ENCODE measurements around the gene GOLPH3.
A peak's percentile ranks its signal among the peaks of the same experiment; 100 is the strongest.

Gene GOLPH3

GRCh38 chr5:32156635-32157034 is 17.5 kb downstream of the GOLPH3 start:
- ChIA-PET CTCF (interaction anchor here (0.6 kb wide), 1 partner anchor 13 kb away, joined by 4 read pairs; no protein-coding TSS in a partner anchor), POLR2A (no interaction called here)
- Histone ChIP-seq H3K27ac (ENCODE audit: extremely low read depth, low read depth, low read length) (no peak overlapping the region), H3K4me3 (ENCODE audit: low read depth, low read length) (no peak overlapping the region), H3K4me1 (ENCODE audit: control insufficient read depth, insufficient read depth, low read length) (peaks cover 25% of the 10 kb centered on the region; the same call in 1 of the 2 replicates), H3K36me3 (ENCODE audit: control insufficient read depth in 2 of 2, insufficient read depth in 1 of 2, low read length in 2 of 2) (peaks cover 0 to 9% of the 10 kb centered on the region in 2 experiments; a peak in 2 of 3 replicates), H3K9me3 (ENCODE audit: control insufficient read depth, insufficient read depth, low read depth, low read length) (no peaks in the 10 kb centered on the region)
- TF ChIP-seq ZBTB17 (tag by site-specific recombination; IDR thresholded peaks at IDR 0.05) (no peak), ZNF548 (tag by site-specific recombination; IDR thresholded peaks at IDR 0.05) (no peak), PRDM6 (tag by site-specific recombination; IDR thresholded peaks at IDR 0.05) (peak; percentile 43; the same call in 1 of the 2 replicates), ZNF398 (tag by site-specific recombination; IDR thresholded peaks at IDR 0.05) (no peak), ZBTB1 (tag by site-specific recombination; IDR thresholded peaks at IDR 0.05) (no peak), ZBTB44 (tag by site-specific recombination; IDR thresholded peaks at IDR 0.05) (no peak)

DNA sequence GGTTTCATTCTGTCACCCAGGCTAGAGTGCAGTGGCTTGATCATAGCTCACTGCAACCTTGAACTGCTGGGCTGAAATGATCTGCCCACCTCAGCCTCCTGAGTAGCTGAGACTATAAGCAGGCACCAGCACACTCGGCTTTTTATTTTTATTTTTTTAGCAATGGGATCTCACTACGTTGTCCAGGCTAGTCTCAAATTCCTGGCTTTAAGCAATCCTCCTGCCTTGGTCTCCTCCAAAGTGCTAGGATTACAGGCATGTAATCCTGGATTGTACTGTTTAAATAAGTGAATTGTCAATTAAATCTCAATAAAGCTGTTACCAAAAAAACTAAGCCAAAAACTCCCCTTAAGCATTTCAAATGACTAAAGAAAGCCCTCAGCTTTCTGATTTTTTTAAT is 18.9 kb downstream of the GOLPH3 start:
- CTCF ChIA-PET: interaction anchor here (0.6 kb wide), 1 partner anchor 1724 kb away, joined by 3 read pairs; no protein-coding TSS in a partner anchor
- H3K9me3 ChIP-seq (ENCODE audit: control insufficient read depth, insufficient read depth, low read depth, low read length): no peaks in the 10 kb centered on the region
- H3K4me1 ChIP-seq (ENCODE audit: control insufficient read depth, insufficient read depth, low read length): peaks cover 23% of the 10 kb centered on the region; the same call in 1 of the 2 replicates
- POLR2A ChIA-PET: interaction anchor here (0.7 to 1.3 kb wide), 3 partner anchors 19 to 245 kb away, joined by 3 to 4 read pairs (median 4); partner anchors contain the start of gene GOLPH3
- H3K27ac ChIP-seq (ENCODE audit: extremely low read depth, low read depth, low read length): no peak overlapping the region
- peak; percentile 88 for TF ChIP-seq ZNF121 (tag by site-specific recombination; IDR thresholded peaks at IDR 0.05)
- TF ChIP-seq ZNF830 (tag by site-specific recombination; IDR thresholded peaks at IDR 0.05; ENCODE audit: low read depth): no peak
- H3K36me3 ChIP-seq (ENCODE audit: control insufficient read depth in 2 of 2, insufficient read depth in 1 of 2, low read length in 2 of 2): peaks cover 0 to 8% of the 10 kb centered on the region in 2 experiments; a peak in 2 of 3 replicates
- no peak overlapping the region for H3K4me3 ChIP-seq (ENCODE audit: low read depth, low read length)

DNA sequence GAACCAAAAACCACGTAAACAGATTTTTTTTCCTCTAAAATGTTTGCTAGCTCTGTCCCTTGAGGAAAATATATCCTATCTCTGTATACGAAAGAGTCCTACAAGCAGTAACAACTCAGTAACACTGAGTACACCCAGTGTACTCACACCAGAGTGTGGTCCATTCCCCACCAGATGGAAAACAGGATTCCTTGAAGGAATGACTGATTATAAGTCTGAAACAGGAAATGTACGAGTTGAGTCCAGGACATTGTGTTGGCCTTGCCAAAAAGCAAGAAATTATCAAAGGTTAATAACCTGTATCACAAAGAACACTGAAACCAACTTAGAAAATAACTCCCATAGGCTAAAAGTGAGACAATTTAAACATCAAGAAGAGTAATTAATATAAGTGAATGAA is 20.4 kb downstream of the GOLPH3 start:
- ChIA-PET CTCF (interaction anchor here (0.6 to 1.1 kb wide), 2 partner anchors 176 to 499 kb away, joined by 3 to 4 read pairs; no protein-coding TSS in a partner anchor), POLR2A (interaction anchor here (1.1 kb wide), 1 partner anchor 107 kb away, joined by 3 read pairs; no protein-coding TSS in a partner anchor)
- peaks cover 0 to 6% of the 10 kb centered on the region in 2 experiments; a peak in 2 of 3 replicates for H3K36me3 ChIP-seq (ENCODE audit: control insufficient read depth in 2 of 2, insufficient read depth in 1 of 2, low read length in 2 of 2)
- no peak overlapping the region for H3K4me3 ChIP-seq (ENCODE audit: low read depth, low read length)
- H3K4me1 ChIP-seq (ENCODE audit: control insufficient read depth, insufficient read depth, low read length): peaks cover 22% of the 10 kb centered on the region
- no peaks in the 10 kb centered on the region for H3K9me3 ChIP-seq (ENCODE audit: control insufficient read depth, insufficient read depth, low read depth, low read length)
- no peak overlapping the region for H3K27ac ChIP-seq (ENCODE audit: extremely low read depth, low read depth, low read length)
- TF ChIP-seq HOXC10 (CRISPR knock-in tag; IDR thresholded peaks at IDR 0.05): no peak
- peak; percentile 81; the same call in 1 of the 2 replicates for TF ChIP-seq MZF1 (tag by site-specific recombination; IDR thresholded peaks at IDR 0.05; ENCODE audit: borderline replicate concordance)
- TF ChIP-seq ZNF214 (tag by site-specific recombination; IDR thresholded peaks at IDR 0.05; ENCODE audit: borderline replicate concordance): no peak
- no peak for TF ChIP-seq KLF16 (tag by site-specific recombination; IDR thresholded peaks at IDR 0.05)
- no peak for TF ChIP-seq ZNF658 (tag by site-specific recombination; IDR thresholded peaks at IDR 0.05)
- TF ChIP-seq PRDM6 (tag by site-specific recombination; IDR thresholded peaks at IDR 0.05): 0 out of 2 replicates have a peak, but pooled peaks have one; percentile 41
- TF ChIP-seq ZBTB49 (tag by site-specific recombination; IDR thresholded peaks at IDR 0.05; ENCODE audit: low read depth): no peak
- TF ChIP-seq ZNF184 (tag by site-specific recombination; IDR thresholded peaks at IDR 0.05): no peak
- TF ChIP-seq ZNF768 (tag by site-specific recombination; IDR thresholded peaks at IDR 0.05): no peak
- 0 out of 2 replicates have a peak, but pooled peaks have one; percentile 35 for TF ChIP-seq IKZF3 (tag by site-specific recombination; IDR thresholded peaks at IDR 0.05)
